ENCODE data around the gene CHST10. TPM values are rescaled to one million over a fixed set of nuclear protein-coding genes. Genes with fewer than 3 reads are reported as not detected.

Gene CHST10, protein sequence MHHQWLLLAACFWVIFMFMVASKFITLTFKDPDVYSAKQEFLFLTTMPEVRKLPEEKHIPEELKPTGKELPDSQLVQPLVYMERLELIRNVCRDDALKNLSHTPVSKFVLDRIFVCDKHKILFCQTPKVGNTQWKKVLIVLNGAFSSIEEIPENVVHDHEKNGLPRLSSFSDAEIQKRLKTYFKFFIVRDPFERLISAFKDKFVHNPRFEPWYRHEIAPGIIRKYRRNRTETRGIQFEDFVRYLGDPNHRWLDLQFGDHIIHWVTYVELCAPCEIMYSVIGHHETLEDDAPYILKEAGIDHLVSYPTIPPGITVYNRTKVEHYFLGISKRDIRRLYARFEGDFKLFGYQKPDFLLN
- 14.6 to 16.7 TPM (median 15.2 TPM) in 5 replicates for total RNA-seq (2022; extraction: Qiagen RNA extraction; ENCODE audit: low read depth)

DNA sequence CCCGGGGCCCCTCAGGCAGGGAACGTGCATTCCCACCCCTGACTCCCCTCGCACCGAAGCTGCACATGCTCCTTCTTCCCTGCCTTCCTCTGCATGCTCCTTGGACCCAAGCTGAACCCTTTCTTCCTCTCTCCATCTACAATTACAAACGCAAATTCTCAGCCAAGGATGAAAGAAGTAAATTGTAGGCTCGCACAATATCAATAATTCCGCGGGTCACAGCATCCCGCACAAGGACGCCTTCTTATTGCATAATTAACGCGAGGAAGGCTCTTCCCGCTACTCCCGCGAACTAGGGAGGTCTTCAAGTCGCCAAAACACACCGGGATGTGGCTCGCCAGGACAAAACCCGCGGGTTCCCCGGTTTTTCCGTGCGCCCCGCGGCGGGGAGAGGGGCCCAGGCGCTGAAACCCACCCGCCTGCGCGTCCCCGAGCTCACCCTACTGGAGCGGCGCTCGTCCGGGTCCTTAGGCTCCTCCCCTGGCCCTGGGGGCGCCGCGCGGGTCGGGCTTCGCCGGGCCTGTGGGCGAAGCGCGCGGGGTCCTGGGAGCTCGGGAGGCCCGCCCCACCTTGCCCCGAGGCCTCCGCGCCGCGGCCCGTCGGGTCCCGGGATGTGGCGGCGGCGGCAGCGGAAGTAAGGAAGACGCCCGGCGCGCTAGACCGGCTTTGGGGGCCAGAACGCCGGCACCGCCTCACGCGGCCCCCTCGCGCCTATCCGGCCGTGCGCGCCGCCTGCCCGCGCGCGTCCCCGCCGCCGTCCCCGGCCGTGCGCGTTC, at the start of gene CHST10:
CHST10 (minus strand) TSS at position 734 of the 776 bp plus-strand sequence. CDS start 10,993 bp downstream, outside the sequence.

Other genes with a start within 250 kb of the CHST10 start
- gene LONRF2, start 95.2 kb downstream of the CHST10 start, total RNA-seq (2022; extraction: Qiagen RNA extraction; ENCODE audit: low read depth): 1.8 to 3.5 TPM (median 2.7 TPM) in 5 replicates
- not detected in 5 replicates for gene NMS, start 52.8 kb upstream of the CHST10 start, total RNA-seq (2022; extraction: Qiagen RNA extraction; ENCODE audit: low read depth)
- 37.7 to 45.4 TPM (median 39.2 TPM) in 5 replicates for gene PDCL3, start 145.3 kb upstream of the CHST10 start, total RNA-seq (2022; extraction: Qiagen RNA extraction; ENCODE audit: low read depth)

All from A549 treated with GW870086 at 1 μM for 4 hours (cell line).